ENCODE data around the gene NANP.
"Not testable (repeated sequence)": the region's sequence is repeated elsewhere in the genome, so short reads cannot be mapped to it uniquely, and the experiment has no call there.

Gene NANP

DNA sequence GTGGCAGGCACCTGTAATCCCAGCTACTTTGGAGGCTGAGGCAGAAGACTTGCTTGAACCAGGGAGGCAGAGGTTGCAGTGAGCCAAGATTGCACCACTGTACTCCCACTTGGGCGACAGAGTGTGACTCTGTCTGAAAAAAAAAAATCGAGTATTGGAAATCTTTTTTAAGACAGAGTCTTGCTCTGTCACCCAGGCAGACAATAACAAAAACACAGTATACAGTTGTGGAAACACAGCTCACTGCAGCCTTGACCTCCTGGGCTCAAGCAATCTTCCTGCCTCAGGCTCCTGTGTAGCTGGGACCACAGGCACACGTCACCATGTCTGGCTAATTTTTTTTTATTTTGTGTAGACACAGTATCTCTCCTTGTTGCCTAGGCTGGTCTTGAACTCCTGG is 15.0 kb downstream of the NANP start:
- no peak for DNase-seq (ENCODE audit: low read depth, low spot score)
- H3K27ac ChIP-seq: no peak overlapping the region

- DNase-seq (ENCODE audit: low read depth, low spot score): no peak
- no peak overlapping the region for H3K27ac ChIP-seq
These were observed 17.6 kb downstream of the NANP start for GRCh38 chr20:25606094-25606695.

GRCh38 chr20:25605148-25605547 is 18.7 kb downstream of the NANP start:
- no peak for DNase-seq (ENCODE audit: low read depth, low spot score)
- H3K27ac ChIP-seq: no peak overlapping the region

GRCh38 chr20:25604611-25605010 is 19.2 kb downstream of the NANP start:
- no peak overlapping the region for H3K27ac ChIP-seq
- DNase-seq (ENCODE audit: low read depth, low spot score): no peak

DNA sequence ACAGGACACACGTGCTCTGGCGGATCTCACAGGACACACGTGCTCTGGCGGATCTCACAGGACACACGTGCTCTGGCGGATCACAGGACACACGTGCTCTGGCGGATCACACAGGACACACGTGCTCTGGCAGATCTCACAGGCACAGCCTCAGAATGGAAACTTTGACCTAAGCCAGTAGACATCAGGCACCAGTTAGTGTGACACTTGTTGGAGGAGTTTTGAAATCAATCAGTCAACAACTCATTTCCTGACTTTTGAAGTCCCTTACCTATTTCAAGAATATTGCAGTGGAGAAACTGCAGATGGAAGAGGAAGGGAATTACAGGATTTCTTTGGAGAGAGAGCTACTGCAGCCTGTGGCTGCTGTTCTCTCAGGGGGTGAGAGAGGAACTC is 20.9 kb downstream of the NANP start:
- not testable (repeated sequence) for H3K27ac ChIP-seq; DNase-seq (ENCODE audit: low read depth, low spot score)

GRCh38 chr20:25602191-25602913 is 21.5 kb downstream of the NANP start:
- H3K27ac ChIP-seq; DNase-seq (ENCODE audit: low read depth, low spot score): not testable (repeated sequence)

DNA sequence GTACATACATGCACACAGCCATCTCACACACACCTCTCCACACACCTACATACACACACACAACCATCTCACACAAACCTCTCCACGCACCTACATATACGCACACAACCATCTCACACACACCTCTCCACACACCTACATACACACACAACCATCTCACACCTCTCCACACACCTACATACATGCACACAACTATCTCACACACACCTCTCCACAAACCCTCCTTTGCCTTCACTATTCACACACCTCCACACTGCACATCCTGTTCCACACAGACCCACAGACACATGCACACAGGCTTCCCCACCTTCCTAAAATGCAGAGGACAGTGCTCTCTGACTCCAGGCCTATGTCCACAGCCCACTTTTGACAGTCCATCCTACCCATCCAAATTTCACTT is 22.2 kb downstream of the NANP start:
- H3K27ac ChIP-seq: no peak overlapping the region
- no peak for DNase-seq (ENCODE audit: low read depth, low spot score)

DNA sequence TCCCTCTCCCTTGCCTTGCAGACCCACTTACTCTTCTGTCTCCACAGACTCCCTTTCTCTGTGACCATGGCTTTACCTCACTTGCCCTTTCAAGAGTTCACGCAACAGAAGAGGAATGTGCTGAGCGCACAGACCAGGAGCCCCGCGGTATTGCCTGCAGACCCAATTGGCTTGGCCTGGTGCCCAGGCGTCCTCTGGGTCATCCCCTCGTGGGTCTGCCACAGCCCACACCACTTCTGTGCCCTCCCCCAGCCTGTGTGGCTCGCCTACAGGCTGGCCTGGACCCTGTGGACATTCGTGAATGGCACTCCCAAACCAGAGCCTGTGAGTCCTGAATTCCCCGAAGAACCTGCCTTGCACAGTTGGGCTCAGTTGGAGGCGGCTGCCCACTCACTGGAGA is 23.2 kb downstream of the NANP start:
- no peak for DNase-seq (ENCODE audit: low read depth, low spot score)
- H3K27ac ChIP-seq: no peak overlapping the region

DNA sequence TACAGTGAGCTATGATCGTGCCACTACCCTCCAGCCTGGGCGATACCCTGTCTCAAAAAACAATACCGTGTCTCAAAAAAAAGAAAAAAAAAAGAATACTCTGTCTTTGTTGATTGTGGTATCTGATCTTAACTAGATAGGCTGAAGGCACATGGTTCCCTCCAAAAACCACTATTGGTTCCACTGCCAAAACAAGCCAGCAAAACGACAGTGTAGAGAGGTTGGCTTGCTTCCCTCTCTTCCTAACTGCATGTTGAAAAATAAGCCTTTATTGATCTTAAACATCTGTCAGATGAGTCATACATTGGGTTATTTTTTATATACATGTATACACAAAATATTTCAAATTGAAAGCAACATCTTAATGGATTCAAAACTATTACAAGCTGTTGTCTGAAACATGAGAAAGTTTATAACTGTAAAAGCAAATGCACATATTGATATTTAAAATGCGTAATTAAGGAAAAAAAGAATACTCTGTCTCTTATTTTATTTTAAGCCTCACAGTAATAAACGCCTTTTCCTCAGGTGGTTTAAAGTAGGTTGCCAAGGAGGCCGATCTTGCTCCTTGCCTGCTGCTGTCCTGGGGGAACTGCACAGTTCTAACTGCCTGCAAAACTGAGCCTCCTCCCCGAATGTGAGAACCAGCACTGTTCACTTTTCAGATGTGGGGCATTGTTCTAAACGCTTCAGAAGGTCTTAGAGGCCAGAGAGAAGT is 31.5 kb downstream of the NANP start:
- no peak for DNase-seq (ENCODE audit: low read depth, low spot score)
- H3K27ac ChIP-seq: no peak overlapping the region

GRCh38 chr20:25590778-25591177 is 33.0 kb downstream of the NANP start:
- DNase-seq (ENCODE audit: low read depth, low spot score); H3K27ac ChIP-seq: not testable (repeated sequence)

DNA sequence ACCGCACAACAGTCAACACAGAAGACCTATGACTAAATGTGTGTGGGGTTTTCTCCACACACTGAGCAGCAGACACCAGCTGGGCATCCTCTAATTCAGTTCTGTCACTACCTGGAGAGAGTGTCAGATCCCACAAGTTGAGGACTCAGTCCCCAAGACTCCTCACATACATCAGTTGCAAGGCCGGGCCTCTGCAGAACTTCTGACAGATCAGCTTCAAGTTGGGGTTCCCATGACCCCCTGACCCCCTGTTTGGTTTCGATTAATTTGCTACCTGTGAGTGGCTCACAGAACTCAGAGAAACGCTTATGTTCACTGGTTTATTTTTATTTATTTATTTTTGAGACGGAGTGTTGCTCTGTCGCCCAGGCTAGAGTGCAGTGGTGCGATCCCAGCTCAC is 35.3 kb downstream of the NANP start:
- no peak for DNase-seq (ENCODE audit: low read depth, low spot score)
- no peak overlapping the region for H3K27ac ChIP-seq

DNA sequence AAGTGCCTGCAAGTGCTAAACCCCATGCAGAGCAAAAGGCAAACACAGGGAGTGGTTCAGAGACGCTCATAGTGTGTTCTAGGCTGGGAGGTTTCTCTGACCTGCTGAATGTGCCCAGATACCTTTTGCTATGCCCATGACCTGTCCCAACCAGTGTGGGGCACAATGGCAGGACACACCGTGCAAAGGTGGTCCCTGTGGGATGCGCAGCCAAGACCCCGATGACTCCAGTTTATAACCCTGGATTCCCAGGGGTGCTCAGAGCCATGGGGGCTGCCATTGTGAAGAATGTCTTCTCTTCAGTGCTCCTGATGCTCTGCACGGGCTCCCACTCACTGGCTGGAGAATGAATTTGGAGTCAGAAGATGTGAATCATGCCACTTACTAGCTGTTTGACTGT is 36.3 kb downstream of the NANP start:
- no peak for DNase-seq (ENCODE audit: low read depth, low spot score)
- H3K27ac ChIP-seq: no peak overlapping the region

DNA sequence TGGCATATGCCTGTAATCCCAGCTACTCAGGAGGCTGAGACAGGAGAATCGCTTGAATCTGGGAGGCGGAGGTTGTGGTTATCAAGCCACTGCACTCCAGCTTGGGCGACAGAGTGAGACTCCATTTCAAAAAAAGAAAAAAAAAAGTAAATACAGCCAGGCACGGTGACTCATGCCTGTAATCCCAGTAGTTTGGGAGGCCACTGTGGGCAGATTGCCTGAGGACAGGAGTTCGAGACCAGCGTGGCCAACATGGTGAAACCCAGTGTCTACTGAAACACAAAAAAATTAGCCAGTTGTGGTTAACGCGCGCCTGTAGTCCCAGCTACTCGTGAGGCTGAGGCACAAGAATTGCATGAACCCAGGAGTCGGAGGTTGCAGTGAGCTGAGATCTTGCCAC is 36.9 kb downstream of the NANP start:
- DNase-seq (ENCODE audit: low read depth, low spot score): no peak
- no peak overlapping the region for H3K27ac ChIP-seq

DNA sequence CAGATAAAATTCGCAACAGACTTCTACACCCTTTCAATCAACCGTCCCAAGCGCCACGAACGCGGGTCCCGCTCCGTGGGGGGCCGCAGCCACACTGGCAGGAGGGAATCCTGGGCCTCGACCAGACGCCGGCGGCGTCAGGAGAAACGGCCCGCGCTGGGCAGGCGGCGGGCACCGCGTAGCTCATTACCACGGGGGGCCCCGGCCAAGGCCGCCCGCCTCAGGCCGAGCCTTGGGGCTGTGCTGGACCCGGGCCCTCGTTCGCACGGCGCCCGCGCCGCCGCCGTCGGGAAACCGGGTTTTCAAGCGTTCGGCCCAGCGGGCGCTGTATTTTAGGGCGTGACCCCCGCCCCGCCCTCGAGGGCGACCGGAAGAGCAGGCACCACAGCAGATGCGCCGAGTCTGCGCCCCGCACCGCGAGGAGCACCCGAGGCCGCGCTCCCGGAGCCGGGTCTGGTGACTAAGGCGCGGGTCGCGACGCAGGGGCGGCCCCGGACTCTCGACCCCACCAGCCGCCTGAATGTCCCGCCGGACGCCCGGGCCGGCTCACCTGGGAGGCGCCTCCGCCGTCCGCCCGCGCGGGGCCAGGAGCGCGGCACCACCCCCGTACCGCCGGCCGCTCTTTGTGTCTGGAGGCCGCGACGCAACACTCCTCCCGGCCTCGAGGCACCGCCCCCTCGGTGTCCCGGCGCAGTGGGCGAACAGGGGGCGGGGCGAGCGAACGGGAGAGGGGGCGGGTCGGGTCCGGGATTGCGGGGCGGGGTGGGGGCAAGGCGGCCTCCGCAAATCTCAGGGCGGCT is 38.7 kb downstream of the NANP start, which contains the start of gene NINL:
Gene NINL, minus strand, starts transcription at position 627 of the 800 bp plus-strand sequence. CDS start 58,944 bp downstream, outside the sequence.
- no peak for DNase-seq (ENCODE audit: low read depth, low spot score)
- H3K27ac ChIP-seq: peak within 1 kb of the TSS; percentile 38

DNA sequence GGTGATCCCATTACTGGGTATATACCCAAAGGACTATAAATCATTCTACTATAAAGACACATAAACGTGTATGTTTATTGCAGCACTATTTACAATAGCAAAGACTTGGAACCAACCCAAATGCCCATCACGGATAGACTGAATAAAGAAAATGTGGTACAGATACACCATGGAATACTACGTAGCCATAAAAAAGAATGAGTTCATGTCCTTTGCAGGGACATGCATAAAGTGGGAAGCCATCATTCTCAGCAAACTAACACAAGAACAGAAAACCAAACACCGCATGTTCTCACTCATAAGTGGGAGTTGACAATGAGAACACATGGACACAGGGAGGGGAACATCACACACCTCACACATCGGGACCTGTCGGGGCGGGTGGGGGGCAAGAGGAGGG is 40.2 kb downstream of the NANP start:
- not testable (repeated sequence) for DNase-seq (ENCODE audit: low read depth, low spot score); H3K27ac ChIP-seq

GRCh38 chr20:25580711-25581110 is 43.1 kb downstream of the NANP start:
- H3K27ac ChIP-seq: no peak overlapping the region
- DNase-seq (ENCODE audit: low read depth, low spot score): no peak

- DNase-seq (ENCODE audit: low read depth, low spot score): no peak
- no peak overlapping the region for H3K27ac ChIP-seq
These were observed 44.6 kb downstream of the NANP start for GRCh38 chr20:25579081-25579770.

DNA sequence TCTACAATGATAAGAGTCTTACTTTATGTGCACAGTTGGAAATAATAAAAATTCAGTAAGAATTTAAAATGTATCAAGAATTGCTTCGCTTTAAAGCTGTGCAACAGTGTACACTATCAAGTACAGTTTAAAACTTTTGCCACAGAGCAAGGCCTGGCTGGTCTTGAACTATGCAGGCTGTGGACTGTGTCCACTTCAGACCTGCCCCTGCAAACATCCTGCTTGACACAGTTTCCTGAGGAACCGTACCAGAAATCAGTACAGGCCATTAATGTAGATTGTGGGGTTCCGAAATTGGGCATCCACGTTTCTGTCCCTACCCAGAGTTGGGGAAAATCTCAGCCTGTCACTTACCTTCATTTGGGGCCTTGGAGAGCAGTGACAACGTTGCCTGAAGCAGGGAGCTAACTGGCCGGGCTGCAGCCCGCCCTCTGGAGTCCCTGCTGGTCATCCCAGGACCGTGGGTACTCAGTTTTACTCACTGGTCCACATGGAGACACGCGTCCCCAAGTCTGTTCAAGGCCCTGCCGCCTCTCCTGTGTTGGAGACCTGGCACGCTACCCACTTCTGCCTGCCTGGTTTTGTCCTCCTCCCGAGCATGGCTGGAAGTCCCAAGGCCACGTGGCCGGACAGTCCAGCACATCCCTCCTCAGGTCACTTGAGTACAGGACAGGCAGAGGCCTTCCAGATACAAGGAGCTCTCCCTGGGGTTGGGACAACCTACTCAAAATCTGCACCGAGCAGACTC is 46.9 kb downstream of the NANP start:
- H3K27ac ChIP-seq: no peak overlapping the region
- no peak for DNase-seq (ENCODE audit: low read depth, low spot score)

- no peak for DNase-seq (ENCODE audit: low read depth, low spot score)
- no peak overlapping the region for H3K27ac ChIP-seq
These were observed 49.4 kb downstream of the NANP start for GRCh38 chr20:25574411-25574810.

Data from epithelial cell of prostate (primary cell).